Heart left ventricle (tissue), 16 donors: ENCODE measurements around the gene GPR179. TPM values are rescaled to one million over a fixed set of nuclear protein-coding genes. Genes with fewer than 3 reads are reported as not detected.
"Not testable (repeated sequence)": the region's sequence is repeated elsewhere in the genome, so short reads cannot be mapped to it uniquely, and the experiment has no call there.

Source experiments
- ATAC-seq, 4 donors: fragments of 200-7000 bp; cut with Tn5 transposase; one replicate each; pipeline ENCODE4 v1.9.1; 2020 to 2022; ENCODE audit warnings: moderate library complexity in 4 of 4, mild to moderate bottlenecking in 3 of 4, moderate number of reproducible peaks in 1 of 4
- DNase-seq, 5 donors: peaks; one replicate each; pipeline ENCODE4 v3.0.0-alpha.2; 2020
- H3K27ac ChIP-seq, 12 donors: fragments of 200-600 bp; sonication (generic) in 4 of 12; one replicate each; pipeline versions ENCODE4 v1.5.0 to v1.8.0; 2016 to 2022; ENCODE audit warnings: mild to moderate bottlenecking in 2 of 12
- H3K27me3 ChIP-seq, 9 donors: fragments of 200-600 bp; sonication (generic) in 2 of 9; one replicate each; pipeline versions ENCODE4 v1.5.1 to v1.8.0; 2016 to 2022; ENCODE audit warnings: mild to moderate bottlenecking in 3 of 9
- H3K36me3 ChIP-seq, 9 donors: fragments of 200-600 bp; sonication (generic) in 2 of 9; one replicate each; pipeline versions ENCODE4 v1.5.0 to v1.8.0; 2018 to 2022; ENCODE audit warnings: mild to moderate bottlenecking in 2 of 9
- H3K4me1 ChIP-seq, 12 donors: fragments of 200-600 bp; sonication (generic) in 4 of 12; one replicate each; pipeline versions ENCODE4 v1.5.0 to v1.8.0; 2016 to 2022; ENCODE audit warnings: mild to moderate bottlenecking in 3 of 12
- H3K4me3 ChIP-seq, 12 donors: fragments of 200-600 bp; sonication (generic) in 4 of 12; one replicate each; pipeline versions ENCODE4 v1.5.0 to v1.8.0; 2017 to 2022; ENCODE audit warnings: mild to moderate bottlenecking in 9 of 12, moderate library complexity in 4 of 12
- H3K9me3 ChIP-seq, 12 donors: fragments of 200-600 bp; sonication (generic) in 4 of 12; one replicate each; pipeline versions ENCODE4 v1.5.0 to v1.8.0; 2016 to 2022; ENCODE audit warnings: mild to moderate bottlenecking in 1 of 12
- WGBS, 4 donors: extraction: QIAGEN DNeasy Blood & Tissue Kit in 2 of 4; methylation state at CpG; one replicate each; pipeline versions ENCODE4 v1.1.5 to v1.1.7; 2013 to 2018; 5-methylcytosine and 5-hydroxymethylcytosine counted together
- intact Hi-C, 10 donors: fragments of 100-400 bp; cut with DNase I; formaldehyde crosslinking; loops; one replicate each; pipeline versions ENCODE4 v1.11.1 to v1.14.2; 2022
- polyA plus RNA-seq, 2 donors: library from polyadenylated mRNA; stranded (reverse); fragments of 200-250 nt; gene quantifications; one replicate each; pipeline ENCODE4 v1.2.3, GENCODE V29; 2013
- total RNA-seq, 9 donors: library from RNA; depleted of rRNA in 2 of 9; stranded (reverse); fragments of >200 nt in 2 of 9; fragmentation: NEBNext Ultra II Directional in 3 of 9; extraction: Animal tissue kit (Norgen Biotek cat#: 25700) in 3 of 9; gene quantifications; one replicate each; pipeline versions ENCODE4 v1.1.0 to v1.2.4, GENCODE V29; 2016 to 2023
- TF ChIP-seq, protein P1 (sequence below), 12 donors: fragments of 200-600 bp; sonication (generic) in 4 of 12; IDR thresholded peaks; one replicate each; pipeline versions ENCODE4 v1.5.0 to v1.8.0; 2018 to 2022; ENCODE audit warnings: antibody characterized with exemption in 12 of 12, mild to moderate bottlenecking in 5 of 12
- donor health status: ischemic (EF 13 %, LVEDD 7.1; RV severe dilation, severe dysfunction).
- donor health status: healthy with polysubstance abuse.
- donor health status: DM: no; HTN: yes; CAD: no.
- donor health status: DM: no; HTN: no; CAD: no.
- donor health status: ischemic (EF 25% LVEDD 6.9; RV normal size, moderate dysfunction).
- donor health status: ischemic (EF 25% LVEDD 5.7; RV mildly dilated, moderate dysfunction).
- donor health status: healthy.
- donor health status: DM: yes; HTN: yes; CAD: no.
- donor health status: ischemic (EF 35%, LVEDD 5.7; RV mildly dilated, moderate dysfunction).
- donor health status: nonischemic (EF 11% LVEDD 7.7; RV severe dilation, severe dysfunction).
- donor health status: DM: yes; HTN: yes; CAD: no.
- donor health status: PGD.
- donor health status: ischemic (EF 29% LVEDD 5.4; RV normal size, mild dysfunction).
- donor health status: nonischemic (EF 23%, LVEDD 6.1; RV moderate dilation, normal function).

GPR179 gene
- total and polyA plus RNA-seq, 11 donors, result 0.03 to 0.25 (median 0.07) TPM; not detected in 5

GRCh38 chr17:38288217-38288827 is 55.4 kb downstream of the GPR179 start:
- 54 to 71% (median 59%) methylated on average over 7 to 12 of the region's 12 CpGs for WGBS, 4 donors
- intact Hi-C loops, H3K27ac ChIP-seq, H3K36me3 ChIP-seq, H3K9me3 ChIP-seq, H3K4me1 ChIP-seq, H3K4me3 ChIP-seq, H3K27me3 ChIP-seq, DNase-seq: not testable (repeated sequence)
- ATAC-seq, result peak in 3 of 4 donors; percentile 52 to 66 (median 60)
- TF ChIP-seq, protein P1, sequence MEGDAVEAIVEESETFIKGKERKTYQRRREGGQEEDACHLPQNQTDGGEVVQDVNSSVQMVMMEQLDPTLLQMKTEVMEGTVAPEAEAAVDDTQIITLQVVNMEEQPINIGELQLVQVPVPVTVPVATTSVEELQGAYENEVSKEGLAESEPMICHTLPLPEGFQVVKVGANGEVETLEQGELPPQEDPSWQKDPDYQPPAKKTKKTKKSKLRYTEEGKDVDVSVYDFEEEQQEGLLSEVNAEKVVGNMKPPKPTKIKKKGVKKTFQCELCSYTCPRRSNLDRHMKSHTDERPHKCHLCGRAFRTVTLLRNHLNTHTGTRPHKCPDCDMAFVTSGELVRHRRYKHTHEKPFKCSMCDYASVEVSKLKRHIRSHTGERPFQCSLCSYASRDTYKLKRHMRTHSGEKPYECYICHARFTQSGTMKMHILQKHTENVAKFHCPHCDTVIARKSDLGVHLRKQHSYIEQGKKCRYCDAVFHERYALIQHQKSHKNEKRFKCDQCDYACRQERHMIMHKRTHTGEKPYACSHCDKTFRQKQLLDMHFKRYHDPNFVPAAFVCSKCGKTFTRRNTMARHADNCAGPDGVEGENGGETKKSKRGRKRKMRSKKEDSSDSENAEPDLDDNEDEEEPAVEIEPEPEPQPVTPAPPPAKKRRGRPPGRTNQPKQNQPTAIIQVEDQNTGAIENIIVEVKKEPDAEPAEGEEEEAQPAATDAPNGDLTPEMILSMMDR (IDR thresholded peaks at IDR 0.05), result peak in 7 of 12 donors; percentile 25 to 44 (median 31)

GRCh38 chr17:38286501-38287091 is 57.2 kb downstream of the GPR179 start:
- WGBS, 4 donors, result 25 to 39% (median 26%) methylated on average over 4 to 8 of the region's 11 CpGs
- peak; percentile 24 to 79 (median 33) for DNase-seq
- H3K36me3 ChIP-seq, H3K27me3 ChIP-seq, H3K4me1 ChIP-seq, H3K4me3 ChIP-seq, H3K9me3 ChIP-seq, intact Hi-C loops: not testable (repeated sequence)
- peak overlapping the region in 2 of 12 donors; percentile 29 to 35 for H3K27ac ChIP-seq
- peak; percentile 65 to 96 (median 92) for ATAC-seq

GRCh38 chr17:38285994-38286393 is 57.8 kb downstream of the GPR179 start:
- DNase-seq, H3K36me3 ChIP-seq, H3K9me3 ChIP-seq, H3K27me3 ChIP-seq, H3K4me1 ChIP-seq, H3K27ac ChIP-seq, intact Hi-C loops, ATAC-seq, H3K4me3 ChIP-seq: not testable (repeated sequence)

Other genes with a start within 250 kb of the GPR179 start
- not detected for gene TBC1D3E, start 216.0 kb downstream of the GPR179 start, total RNA-seq
- not detected for gene TBC1D3E, start 216.0 kb downstream of the GPR179 start, polyA plus RNA-seq
- 1 to 10 TPM in 2 of 9 donors, not detected in 7; 2.3 to 5.5 TPM for gene TBC1D3, start 151.4 kb downstream of the GPR179 start, total RNA-seq
- not detected for gene TBC1D3, start 151.4 kb downstream of the GPR179 start, polyA plus RNA-seq
- gene MRPL45, start 46.8 kb downstream of the GPR179 start, total RNA-seq, result 10 to 100 TPM; 26.0 to 46.3 (median 35.1) TPM
- gene MRPL45, start 46.8 kb downstream of the GPR179 start, polyA plus RNA-seq, result 10 to 100 TPM; 27.1 to 36.8 TPM
- gene SOCS7, start 7.9 kb upstream of the GPR179 start, total RNA-seq, result 10 to 100 TPM; 11.4 to 19.2 (median 15.0) TPM
- gene SOCS7, start 7.9 kb upstream of the GPR179 start, polyA plus RNA-seq, result 10 to 100 TPM in 1 of 2 donors, 1 to 10 TPM in 1; 5.1 to 10.2 TPM
- gene ARHGAP23, start 84.5 kb upstream of the GPR179 start, total RNA-seq, result 10 to 100 TPM; 28.0 to 72.3 (median 66.3) TPM
- 10 to 100 TPM; 34.4 to 73.1 TPM for gene ARHGAP23, start 84.5 kb upstream of the GPR179 start, polyA plus RNA-seq